A673 (cell line): ENCODE results near the gene NFKBIE.

Experiments used
- CTCF ChIP-seq: fragments of 300-800, 200-600 bp; sonication (generic); conservative IDR thresholded peaks from 2 replicates; pipeline ENCODE4 v1.5.1; 2017; ENCODE audit warnings: low read depth, mild to moderate bottlenecking, antibody characterized with exemption, low read length, moderate library complexity, mixed read lengths
- EZH2 ChIP-seq: fragments of 200-600 bp; sonication (generic); IDR thresholded peaks from 2 replicates; pipeline ENCODE4 v1.6.1; 2017; ENCODE audit warnings: borderline replicate concordance, low read depth, mild to moderate bottlenecking, mixed read lengths, antibody characterized with exemption, low read length; ENCODE audit not compliant: poor library complexity, severe bottlenecking

DNA sequence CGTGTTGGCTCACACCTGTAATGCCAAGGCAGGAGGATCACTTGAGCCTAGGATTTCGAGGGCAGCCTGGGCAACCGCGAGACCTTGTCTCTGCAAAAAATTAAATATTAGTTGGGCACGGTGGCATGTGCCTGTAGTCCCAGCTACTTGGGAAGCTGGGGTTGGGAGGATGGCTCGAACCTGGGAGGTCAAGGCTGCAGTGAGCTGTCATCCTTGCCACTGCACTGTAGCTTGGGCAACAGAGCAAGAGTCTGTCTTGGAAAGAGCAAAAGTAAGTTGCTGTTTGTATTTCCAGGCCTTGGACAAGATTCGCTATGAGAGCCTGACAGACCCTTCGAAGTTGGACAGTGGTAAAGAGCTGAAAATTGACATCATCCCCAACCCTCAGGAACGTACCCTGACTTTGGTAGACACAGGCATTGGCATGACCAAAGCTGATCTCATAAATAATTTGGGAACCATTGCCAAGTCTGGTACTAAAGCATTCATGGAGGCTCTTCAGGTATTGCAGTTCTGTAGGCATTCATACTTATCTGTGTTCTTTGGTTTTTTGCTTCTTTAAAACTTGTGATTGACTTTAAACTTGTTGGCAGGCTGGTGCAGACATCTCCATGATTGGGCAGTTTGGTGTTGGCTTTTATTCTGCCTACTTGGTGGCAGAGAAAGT is 16.1 kb downstream of the NFKBIE start:
- TF ChIP-seq CTCF (no peak), EZH2 (no peak)
